ENCODE data around the gene IFT57.

Gene IFT57

GRCh38 chr3:108126348-108126747, 95.9 kb downstream of the IFT57 start:
- TF ChIP-seq CTCF (IDR thresholded peaks at IDR 0.05) (no peak), ZFX (IDR thresholded peaks at IDR 0.05; ENCODE audit: borderline replicate concordance) (no peak)
- no peak overlapping the region for H3K27ac ChIP-seq

GRCh38 chr3:108125550-108126071, 96.6 kb downstream of the IFT57 start:
- TF ChIP-seq CTCF (IDR thresholded peaks at IDR 0.05) = no peak
- no peak for TF ChIP-seq ZFX (IDR thresholded peaks at IDR 0.05; ENCODE audit: borderline replicate concordance)
- no peak overlapping the region for H3K27ac ChIP-seq

- H3K27ac ChIP-seq = no peak overlapping the region
- TF ChIP-seq CTCF (IDR thresholded peaks at IDR 0.05) = no peak
- TF ChIP-seq ZFX (IDR thresholded peaks at IDR 0.05; ENCODE audit: borderline replicate concordance) = no peak
Observed at GRCh38 chr3:108125153-108125543, 97.1 kb downstream of the IFT57 start.

- TF ChIP-seq ZFX (IDR thresholded peaks at IDR 0.05; ENCODE audit: borderline replicate concordance) (no peak), CTCF (IDR thresholded peaks at IDR 0.05) (no peak)
- H3K27ac ChIP-seq = no peak overlapping the region
Observed at GRCh38 chr3:108124337-108125152, 97.7 kb downstream of the IFT57 start.

- no peak overlapping the region for H3K27ac ChIP-seq
- TF ChIP-seq CTCF (IDR thresholded peaks at IDR 0.05) = no peak
- no peak for TF ChIP-seq ZFX (IDR thresholded peaks at IDR 0.05; ENCODE audit: borderline replicate concordance)
Observed at GRCh38 chr3:108123326-108123725, 98.9 kb downstream of the IFT57 start.

GRCh38 chr3:108122276-108122675, 99.9 kb downstream of the IFT57 start:
- TF ChIP-seq ZFX (IDR thresholded peaks at IDR 0.05; ENCODE audit: borderline replicate concordance) (no peak), CTCF (IDR thresholded peaks at IDR 0.05) (no peak)
- H3K27ac ChIP-seq = no peak overlapping the region

GRCh38 chr3:108119398-108120104, 102.7 kb downstream of the IFT57 start:
- H3K27ac ChIP-seq = no peak overlapping the region
- TF ChIP-seq ZFX (IDR thresholded peaks at IDR 0.05; ENCODE audit: borderline replicate concordance) (no peak), CTCF (IDR thresholded peaks at IDR 0.05) (no peak)

Data from 22Rv1 (cell line).